ENCODE data around the gene DCC.
A peak's percentile ranks its signal among the peaks of the same experiment; 100 is the strongest.

DCC gene, protein sequence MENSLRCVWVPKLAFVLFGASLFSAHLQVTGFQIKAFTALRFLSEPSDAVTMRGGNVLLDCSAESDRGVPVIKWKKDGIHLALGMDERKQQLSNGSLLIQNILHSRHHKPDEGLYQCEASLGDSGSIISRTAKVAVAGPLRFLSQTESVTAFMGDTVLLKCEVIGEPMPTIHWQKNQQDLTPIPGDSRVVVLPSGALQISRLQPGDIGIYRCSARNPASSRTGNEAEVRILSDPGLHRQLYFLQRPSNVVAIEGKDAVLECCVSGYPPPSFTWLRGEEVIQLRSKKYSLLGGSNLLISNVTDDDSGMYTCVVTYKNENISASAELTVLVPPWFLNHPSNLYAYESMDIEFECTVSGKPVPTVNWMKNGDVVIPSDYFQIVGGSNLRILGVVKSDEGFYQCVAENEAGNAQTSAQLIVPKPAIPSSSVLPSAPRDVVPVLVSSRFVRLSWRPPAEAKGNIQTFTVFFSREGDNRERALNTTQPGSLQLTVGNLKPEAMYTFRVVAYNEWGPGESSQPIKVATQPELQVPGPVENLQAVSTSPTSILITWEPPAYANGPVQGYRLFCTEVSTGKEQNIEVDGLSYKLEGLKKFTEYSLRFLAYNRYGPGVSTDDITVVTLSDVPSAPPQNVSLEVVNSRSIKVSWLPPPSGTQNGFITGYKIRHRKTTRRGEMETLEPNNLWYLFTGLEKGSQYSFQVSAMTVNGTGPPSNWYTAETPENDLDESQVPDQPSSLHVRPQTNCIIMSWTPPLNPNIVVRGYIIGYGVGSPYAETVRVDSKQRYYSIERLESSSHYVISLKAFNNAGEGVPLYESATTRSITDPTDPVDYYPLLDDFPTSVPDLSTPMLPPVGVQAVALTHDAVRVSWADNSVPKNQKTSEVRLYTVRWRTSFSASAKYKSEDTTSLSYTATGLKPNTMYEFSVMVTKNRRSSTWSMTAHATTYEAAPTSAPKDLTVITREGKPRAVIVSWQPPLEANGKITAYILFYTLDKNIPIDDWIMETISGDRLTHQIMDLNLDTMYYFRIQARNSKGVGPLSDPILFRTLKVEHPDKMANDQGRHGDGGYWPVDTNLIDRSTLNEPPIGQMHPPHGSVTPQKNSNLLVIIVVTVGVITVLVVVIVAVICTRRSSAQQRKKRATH (N-terminal part only)

DNA sequence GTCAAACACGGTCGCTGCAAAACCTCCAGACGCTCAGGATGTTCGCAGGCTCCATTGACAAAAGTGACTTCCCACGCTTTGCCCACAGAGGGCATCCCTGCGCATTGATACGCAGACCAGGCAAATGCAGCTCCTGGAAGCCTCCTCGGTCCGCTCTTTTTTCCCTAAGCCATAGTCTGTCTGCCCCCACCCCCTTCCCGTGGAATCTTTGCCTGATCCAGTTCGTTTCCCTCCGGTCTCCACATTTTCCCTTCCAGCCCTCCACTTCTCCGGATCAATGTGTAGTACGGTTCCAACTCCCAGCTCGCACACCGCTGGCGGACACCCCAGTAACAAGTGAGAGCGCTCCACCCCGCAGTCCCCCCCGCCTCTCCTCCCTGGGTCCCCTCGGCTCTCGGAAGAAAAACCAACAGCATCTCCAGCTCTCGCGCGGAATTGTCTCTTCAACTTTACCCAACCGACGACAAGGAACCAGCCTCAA is at the start of gene DCC:
DCC (plus strand) TSS at position 307 of the 481 bp plus-strand sequence. CDS start 591 bp downstream, outside the sequence.
- peak; percentile 31 for DNase-seq (ENCODE audit: low read depth)
- H3K4me3 ChIP-seq (ENCODE audit: low read depth, low read length) = peak within 1 kb of the TSS; percentile 48

DNA sequence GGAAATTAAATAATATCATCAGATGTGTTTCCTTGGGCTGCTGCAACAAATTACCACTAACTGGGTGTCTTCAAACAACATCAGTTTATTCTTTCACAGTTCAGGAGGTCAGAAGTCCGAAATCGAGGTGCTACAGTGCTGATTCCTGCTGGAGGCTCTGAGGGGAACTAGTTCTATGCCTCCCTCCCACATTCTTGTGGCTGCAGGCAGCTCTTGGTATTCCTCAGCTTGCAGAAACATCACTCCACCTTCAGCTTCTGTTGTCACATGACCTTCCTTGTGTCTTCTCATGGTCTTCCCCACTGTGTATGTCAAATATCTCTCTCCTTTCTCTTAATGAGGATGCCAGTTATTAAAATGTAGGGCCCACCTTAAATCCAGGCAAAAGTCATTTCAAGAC is 29.3 kb upstream of the DCC start:
- no peak for DNase-seq (ENCODE audit: low read depth)
- H3K4me3 ChIP-seq (ENCODE audit: low read depth, low read length) = no peak overlapping the region

DNA sequence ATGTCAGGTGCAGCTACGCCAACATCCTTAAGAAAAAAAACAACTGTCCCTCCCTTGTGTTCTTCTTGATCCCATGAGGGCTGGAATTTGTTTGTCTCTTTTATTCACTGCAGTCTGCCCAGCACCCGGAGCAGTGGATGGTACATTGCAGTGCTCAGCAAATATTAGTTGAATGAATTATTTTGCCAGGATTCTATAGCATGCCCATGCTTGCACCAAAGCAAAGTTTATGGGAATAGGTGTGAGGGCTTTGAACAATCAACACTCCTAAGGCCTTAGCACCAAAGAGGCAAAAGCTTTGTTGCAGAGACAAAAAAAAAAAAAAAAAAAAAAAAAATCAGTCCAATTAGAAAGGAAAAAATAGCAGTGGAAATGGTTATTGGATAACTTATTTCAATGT is 28.7 kb upstream of the DCC start:
- no peak for DNase-seq (ENCODE audit: low read depth)
- no peak overlapping the region for H3K4me3 ChIP-seq (ENCODE audit: low read depth, low read length)

DNA sequence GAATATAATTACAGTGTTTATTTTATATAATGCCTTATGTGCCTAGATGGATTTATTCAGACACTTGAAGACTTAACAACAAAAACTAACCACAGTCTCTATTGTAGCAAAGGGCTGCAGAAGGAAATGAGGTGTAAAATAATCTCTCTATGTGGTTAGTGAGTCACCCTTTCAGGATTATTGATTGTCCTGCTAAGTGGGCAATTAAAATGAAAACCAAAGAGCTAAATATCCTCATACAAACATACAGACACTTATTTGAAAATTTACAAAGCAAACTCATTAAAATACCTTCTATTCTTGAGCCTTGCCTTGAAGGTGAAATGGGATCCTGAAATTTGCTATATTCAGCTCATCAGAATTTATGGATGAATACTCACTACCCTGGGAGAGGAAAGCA is 27.7 kb upstream of the DCC start:
- H3K4me3 ChIP-seq (ENCODE audit: low read depth, low read length) = no peak overlapping the region
- DNase-seq (ENCODE audit: low read depth) = no peak

DNA sequence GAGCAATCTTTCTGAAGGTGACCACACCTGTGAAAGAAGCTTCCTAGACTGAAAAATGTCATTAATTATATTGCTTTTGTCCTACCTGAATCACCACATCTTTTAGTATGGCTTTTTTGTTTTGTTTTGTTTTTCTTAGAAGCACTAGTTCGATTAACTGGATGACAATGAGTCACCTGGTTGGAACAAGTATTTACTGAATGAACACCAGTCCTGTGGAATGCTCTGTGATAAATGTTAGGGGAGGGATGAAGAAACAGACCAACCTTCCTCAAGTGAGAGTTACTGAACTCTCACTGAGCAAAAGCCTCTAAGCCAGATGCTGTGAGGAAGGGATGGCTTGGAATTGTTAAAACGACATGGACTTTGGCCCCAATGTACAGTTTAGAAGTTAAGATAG is 26.8 kb upstream of the DCC start:
- DNase-seq (ENCODE audit: low read depth) = no peak
- no peak overlapping the region for H3K4me3 ChIP-seq (ENCODE audit: low read depth, low read length)

DNA sequence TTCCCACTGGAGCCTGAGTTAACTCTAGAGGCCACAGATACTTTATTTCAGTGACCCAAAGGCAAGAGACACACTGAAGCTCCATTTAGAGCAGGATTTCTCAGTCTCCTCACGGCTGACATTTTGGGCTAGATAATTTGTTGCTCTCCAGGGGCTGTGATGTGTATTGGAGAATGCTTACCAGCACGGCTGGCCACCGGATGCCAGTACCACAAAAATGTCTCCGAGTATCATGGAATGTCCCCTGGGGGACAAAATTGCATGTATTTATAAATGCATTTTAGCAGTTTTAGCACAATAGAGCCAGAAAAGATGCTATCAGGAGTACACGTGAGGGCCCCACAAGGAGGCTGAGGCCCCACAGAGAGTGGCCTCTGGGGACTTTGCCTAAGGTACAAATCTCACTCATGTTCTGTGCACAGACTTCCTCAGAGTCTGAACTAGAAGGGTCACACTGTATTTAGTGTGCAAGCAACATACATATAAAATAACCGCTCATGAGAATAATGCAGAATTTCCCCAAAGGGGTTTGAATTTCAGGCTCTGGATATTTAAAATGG is 20.5 kb upstream of the DCC start:
- peak; percentile 54 for DNase-seq (ENCODE audit: low read depth)

DNA sequence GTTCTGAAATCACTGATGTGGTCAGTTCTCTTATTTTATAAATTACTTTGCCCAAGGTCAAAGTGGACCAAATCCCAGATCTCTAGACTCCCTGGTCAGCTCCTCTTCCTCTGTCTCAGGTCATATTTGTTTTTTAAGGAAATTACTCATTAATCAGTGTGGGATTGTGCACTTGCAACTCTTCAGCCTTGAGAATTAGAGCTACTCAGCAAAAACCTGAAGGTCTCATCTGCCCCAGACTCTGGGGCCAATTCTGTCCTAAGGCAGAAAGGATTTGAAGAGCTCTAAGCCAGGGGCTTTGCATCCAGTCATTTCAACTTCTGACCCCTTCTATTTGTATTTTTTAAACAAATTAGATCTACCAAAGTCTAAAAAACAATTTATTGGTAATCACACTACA is 17.7 kb upstream of the DCC start:
- H3K4me3 ChIP-seq (ENCODE audit: low read depth, low read length) = no peak overlapping the region
- no peak for DNase-seq (ENCODE audit: low read depth)

More for the DNA sequence above, 20.5 kb upstream of the DCC start:
- no peak overlapping the region for H3K4me3 ChIP-seq (ENCODE audit: low read depth, low read length)

DNA sequence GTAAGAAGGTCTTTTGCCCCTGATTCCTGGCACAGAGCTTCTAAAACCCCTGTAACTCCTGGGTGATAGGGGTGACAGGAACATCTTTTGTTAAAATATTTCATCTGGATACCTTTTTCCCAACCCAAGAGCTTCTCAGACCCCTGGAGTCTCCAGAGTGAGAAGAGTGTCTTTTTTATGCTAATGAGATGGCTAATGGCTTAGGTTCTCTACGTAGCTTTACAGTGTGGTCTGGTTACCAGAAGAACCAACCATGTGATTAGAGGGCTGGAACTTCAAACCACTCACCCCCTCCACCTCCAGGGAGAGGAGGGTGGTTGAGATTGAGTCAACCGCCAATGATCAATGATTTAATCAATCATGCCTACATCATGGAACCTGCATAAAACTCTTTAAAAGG is 16.2 kb upstream of the DCC start:
- DNase-seq (ENCODE audit: low read depth) = no peak
- no peak overlapping the region for H3K4me3 ChIP-seq (ENCODE audit: low read depth, low read length)

DNA sequence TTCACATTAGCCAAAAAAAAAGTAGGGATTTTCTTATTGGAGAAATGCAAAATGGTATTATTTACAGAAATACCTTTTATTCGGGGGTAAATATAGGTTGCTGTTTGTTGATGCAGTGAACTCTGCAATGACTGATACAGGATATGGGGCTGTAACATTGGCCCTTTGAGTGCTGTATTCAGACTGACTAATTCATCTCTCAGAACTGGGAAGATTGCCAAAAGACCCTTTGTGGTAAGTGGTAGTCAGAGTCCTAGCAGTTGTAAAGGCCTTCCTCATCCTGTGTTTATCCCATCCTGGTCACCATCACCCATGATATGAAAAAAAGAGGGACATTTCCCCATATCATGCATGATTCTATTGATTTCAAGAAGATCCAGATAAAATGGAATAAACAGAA is 14.0 kb upstream of the DCC start:
- H3K4me3 ChIP-seq (ENCODE audit: low read depth, low read length) = no peak overlapping the region
- DNase-seq (ENCODE audit: low read depth) = peak; percentile 46

DNA sequence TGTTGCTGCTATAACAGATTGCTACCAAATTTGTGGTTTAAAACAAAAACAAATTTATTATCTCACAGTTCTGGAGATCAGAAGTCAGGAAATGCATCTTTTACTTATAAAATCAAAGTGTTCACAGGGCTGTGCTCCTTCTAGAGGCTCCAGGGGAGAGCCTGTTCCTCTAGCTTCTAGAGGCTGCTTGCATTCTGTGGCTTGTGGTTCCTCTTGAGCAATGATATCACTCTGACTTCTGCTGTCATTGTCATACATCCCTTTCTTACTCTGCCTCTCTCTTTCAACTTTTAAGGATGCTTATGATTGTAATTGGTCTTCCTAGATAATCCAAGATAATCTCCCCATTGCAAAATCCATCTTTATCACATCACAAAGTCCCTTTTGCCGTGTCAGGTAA is 6.1 kb upstream of the DCC start:
- no peak for DNase-seq (ENCODE audit: low read depth)
- H3K4me3 ChIP-seq (ENCODE audit: low read depth, low read length) = no peak overlapping the region

DNA sequence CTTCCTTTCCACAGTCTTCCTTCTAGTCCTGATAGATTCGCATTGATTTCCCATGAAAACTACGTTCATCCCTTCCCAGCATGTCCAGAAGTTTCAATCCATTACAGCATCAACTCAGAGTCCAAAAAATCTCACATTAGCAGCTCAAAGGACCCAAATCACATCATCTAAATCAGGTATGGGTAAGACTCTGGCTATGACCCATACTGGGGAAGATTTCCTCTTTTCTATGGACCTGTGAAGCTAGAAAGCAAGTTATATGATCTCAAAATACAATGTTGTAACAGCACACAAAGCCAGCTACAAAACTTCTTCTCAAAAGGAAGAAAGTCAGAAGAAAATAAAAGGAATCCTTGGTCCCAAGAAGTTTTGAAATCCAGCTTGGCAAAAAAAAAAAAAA is 5.7 kb upstream of the DCC start:
- DNase-seq (ENCODE audit: low read depth) = no peak
- no peak overlapping the region for H3K4me3 ChIP-seq (ENCODE audit: low read depth, low read length)

DNA sequence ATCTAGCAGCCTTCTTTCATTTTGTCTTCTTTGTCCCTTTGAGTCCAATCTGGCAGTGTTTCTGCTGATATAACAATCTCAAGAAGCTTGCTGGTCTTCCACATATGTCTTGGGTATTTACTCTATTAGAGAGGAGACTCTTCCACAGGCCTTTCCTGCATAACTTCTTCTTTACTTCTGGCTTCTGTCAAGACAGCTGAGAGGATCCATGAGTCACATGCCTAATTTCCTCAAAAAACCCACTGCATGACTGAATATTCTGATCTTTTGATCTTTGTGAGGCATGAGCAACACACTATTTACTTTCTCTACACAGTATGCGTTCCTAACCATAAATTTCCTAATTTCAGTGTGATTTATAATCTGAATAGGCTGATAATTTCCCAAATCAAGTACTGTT is 5.1 kb upstream of the DCC start:
- DNase-seq (ENCODE audit: low read depth) = peak; percentile 58
- H3K4me3 ChIP-seq (ENCODE audit: low read depth, low read length) = no peak overlapping the region

DNA sequence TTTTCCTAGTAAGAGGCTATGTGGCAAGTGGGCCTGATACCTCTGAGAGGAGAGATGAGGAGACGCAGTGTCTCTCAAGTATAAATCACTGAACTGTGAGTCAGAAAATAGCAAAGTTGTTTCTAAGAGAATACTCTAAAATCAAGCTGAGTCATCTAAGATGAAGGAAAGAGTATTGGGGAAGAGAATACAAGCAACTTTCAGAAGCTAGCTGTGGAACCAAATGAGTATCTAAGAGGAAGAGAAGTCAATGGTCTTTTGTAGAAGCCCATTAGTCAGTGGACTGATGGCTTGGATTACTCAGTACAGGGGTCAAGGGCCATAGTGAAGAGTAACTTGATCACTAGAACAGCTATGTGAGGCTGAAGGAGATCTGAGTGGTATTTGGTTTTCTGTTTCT is 2.7 kb upstream of the DCC start:
- H3K4me3 ChIP-seq (ENCODE audit: low read depth, low read length) = no peak overlapping the region
- DNase-seq (ENCODE audit: low read depth) = peak; percentile 46

DNA sequence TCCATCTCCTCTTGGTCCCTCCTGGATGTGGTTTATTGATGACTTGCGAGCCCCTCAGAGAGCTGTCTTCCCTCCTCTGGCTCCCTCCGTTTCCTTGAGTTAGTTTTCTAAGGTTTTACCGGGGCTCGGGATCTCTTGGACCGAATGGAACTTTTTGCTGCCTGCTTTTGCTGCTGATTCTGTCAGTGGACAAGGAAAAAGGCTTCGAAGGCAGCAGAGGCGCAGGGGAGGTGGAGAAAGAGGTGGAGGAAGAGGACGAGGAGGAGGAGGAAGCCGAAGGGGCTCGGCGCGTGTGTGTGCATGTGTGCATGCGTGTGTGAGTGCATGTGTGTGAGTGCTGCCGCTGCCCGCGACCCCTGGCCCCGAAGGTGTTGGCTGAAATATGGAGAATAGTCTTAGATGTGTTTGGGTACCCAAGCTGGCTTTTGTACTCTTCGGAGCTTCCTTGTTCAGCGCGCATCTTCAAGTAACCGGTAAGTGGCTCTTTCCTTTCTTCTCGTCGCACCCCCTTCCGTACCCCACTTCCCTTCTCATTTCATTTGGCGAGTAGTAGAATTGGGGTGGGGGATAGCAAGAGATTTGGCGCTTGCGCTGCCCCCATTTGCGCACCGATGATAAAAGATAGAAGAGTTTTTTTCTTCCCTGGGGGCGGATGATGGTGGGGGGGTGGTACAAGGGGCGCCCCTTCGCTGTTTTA is 557 bp downstream of the DCC start:
- no peak for DNase-seq (ENCODE audit: low read depth)
- H3K4me3 ChIP-seq (ENCODE audit: low read depth, low read length) = peak overlapping the region; percentile 48

DNA sequence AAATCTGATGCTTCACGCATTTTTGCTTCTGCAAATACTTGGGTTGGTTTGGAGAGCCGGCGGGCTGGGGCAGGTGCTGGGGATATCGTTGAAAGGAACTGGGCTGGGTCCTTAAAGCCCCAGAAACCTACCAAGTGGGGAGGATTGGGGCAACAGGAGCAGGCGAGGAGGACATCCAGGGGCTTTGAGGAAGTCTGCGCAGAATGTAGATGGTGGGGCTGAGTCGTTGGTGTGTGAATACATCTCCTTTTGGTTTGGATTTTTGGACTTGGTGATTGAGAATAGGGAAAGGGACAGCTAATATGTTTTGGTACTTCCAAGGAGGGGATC is 1.1 kb downstream of the DCC start:
- no peak for DNase-seq (ENCODE audit: low read depth)

DNA sequence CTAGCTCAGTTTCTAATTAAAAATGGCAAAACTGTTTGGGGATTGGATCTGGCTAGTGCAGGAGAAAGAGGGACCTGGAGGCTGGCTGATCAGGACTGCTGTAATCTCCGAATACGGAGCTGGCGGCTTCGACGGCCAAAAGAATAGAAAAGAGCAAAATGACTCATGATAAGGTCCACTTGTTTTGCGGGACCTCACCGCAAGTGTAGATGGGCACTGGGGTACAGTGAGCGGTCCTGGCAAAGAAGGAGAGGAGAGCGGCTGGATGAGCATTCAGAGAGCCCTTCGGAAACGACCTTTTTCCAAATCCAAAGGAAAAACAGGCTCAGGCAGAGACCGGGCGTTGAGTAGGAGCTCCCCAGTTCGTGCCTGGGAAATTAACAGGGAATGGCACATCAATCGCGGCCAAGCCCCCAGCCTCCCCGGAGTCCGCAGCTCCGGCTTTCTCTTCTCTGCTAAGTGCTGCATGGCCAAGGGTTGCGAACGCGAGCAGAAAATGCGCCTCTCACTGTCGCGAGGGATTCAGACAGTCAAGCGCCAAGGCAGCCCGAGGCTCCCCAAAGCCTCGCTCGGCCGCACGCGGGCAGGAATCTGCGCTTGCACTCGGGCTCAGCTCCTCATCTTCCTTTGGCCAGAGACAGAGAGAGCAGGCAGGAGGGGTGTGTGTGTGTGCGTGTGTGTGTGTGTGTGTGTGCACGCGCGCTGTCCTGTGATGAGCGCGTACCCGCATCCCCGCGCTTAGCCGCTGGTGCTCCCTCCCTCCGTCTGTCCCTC is 1.8 kb downstream of the DCC start:
- peak overlapping the region; percentile 48 for H3K4me3 ChIP-seq (ENCODE audit: low read depth, low read length)
- no peak for DNase-seq (ENCODE audit: low read depth)

More for the DNA sequence above, 1.1 kb downstream of the DCC start:
- peak overlapping the region; percentile 48 for H3K4me3 ChIP-seq (ENCODE audit: low read depth, low read length)

DNA sequence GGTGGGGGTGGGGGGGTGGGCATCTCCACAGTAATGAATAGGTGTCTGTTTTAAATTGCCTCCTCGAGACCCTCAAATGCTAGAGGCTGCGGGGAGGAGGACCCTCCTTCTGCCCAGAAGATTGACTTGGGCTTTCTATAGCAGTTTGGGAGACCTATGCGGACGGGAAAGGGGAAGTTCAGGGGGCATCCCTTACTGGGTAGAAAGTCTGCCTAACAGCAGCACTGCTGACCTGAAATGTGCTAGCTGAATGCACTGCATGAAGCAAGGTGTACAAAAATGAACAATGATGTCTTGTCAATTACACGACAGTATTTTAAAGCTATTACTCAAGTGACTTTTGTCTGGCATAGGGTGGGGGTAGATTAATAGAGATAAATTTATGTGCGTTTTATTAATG is 2.5 kb downstream of the DCC start:
- no peak for DNase-seq (ENCODE audit: low read depth)
- H3K4me3 ChIP-seq (ENCODE audit: low read depth, low read length) = no peak overlapping the region

DNA sequence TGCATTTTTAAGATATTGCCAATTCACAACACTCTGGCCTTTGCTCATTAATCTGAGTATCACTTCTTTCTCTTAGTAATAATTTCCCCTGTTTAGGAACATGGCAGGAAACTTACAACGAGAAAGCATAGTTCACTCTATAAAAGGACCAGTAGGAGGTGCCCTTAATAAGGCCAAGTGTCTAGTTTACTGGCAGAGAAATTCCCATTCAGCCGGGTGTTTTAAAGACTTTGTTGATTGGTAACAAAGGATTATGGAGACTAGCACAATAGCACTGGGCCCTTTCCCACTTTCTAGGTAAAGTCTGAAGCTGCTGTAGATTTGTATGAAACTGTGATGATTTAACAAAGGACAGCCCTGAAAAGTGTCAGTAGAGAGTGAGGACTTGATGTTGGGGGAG is 3.1 kb downstream of the DCC start:
- H3K4me3 ChIP-seq (ENCODE audit: low read depth, low read length) = no peak overlapping the region
- DNase-seq (ENCODE audit: low read depth) = no peak

Measured in skeletal muscle cell (primary cell).